NT2/D1 (cell line): ENCODE data around the gene ARHGAP30.

Experiments used
- SUZ12 ChIP-seq: IDR thresholded peaks from 2 replicates; pipeline ENCODE4 v1.6.1; 2011; ENCODE audit not compliant: insufficient read length, insufficient read depth; ENCODE audit errors: extremely low read depth
- YY1 ChIP-seq: IDR thresholded peaks from 2 replicates; pipeline ENCODE4 v1.6.1; 2011; ENCODE audit not compliant: insufficient read length, insufficient read depth

DNA sequence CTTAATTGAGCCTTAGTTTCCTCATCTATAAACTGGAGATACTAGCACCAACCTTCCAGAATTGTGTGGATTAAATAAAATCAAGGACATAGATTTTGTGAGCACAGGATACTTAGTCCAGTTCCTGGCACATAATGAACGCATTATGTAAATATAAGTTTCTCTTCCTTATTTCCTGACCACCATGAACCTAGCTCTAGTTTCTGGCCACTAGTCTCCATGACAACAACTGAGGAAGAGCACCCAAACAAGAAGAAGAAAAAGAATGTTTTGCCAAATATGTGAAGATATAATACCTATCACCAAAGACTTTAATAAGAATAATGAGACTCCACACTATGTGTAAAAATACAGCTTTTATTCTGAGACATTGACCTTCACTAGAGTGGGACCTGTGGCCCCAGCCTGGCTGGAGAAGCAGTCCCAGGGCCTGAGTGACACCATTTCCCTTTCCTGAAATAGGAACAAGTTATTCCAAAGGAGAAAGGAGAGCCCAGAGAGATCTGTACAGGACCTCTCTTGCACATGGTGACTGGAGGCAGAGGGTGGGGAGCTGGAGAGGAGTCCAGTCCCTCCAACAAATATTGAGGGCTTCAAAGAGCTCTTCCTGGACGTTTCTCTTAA lies 23.0 kb downstream of the ARHGAP30 start:
- TF ChIP-seq YY1 (no peak), SUZ12 (no peak)
